OCI-M2 (cell line): Measurements from ENCODE around the gene KCNJ6.
"Not testable (repeated sequence)": the region's sequence is repeated elsewhere in the genome, so short reads cannot be mapped to it uniquely, and the experiment has no call there.

Experiments
- DNase-seq: peaks from one replicate; lab custom pipeline; 2025; ENCODE audit not compliant: unreplicated experiment; lab: John Stamatoyannopoulos, UW

The KCNJ6 gene

GRCh38 chr21:37746849-37747248 is 169.4 kb downstream of the KCNJ6 start:
- no peak for DNase-seq

GRCh38 chr21:37744551-37744950 is 171.7 kb downstream of the KCNJ6 start:
- DNase-seq, result no peak

DNA sequence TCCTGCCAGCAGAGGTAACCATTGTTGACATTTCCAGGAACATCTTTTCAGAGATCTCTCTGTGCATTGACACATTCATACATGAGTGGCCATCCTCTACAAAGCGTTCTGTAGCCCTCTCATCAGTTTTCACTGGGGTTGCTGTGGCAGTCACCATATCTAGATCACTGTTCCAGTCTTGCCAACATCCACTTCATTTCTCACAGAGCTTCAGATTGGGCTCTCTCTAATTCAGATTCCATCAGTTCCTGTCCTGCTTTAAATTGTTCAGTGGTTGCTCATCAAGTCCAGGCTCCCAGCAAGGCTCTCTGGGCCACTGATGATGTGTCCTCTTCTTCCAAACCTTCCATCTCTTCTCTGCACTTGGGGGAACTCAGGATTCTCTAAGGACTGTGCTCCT is 173.7 kb downstream of the KCNJ6 start:
- no peak for DNase-seq

DNA sequence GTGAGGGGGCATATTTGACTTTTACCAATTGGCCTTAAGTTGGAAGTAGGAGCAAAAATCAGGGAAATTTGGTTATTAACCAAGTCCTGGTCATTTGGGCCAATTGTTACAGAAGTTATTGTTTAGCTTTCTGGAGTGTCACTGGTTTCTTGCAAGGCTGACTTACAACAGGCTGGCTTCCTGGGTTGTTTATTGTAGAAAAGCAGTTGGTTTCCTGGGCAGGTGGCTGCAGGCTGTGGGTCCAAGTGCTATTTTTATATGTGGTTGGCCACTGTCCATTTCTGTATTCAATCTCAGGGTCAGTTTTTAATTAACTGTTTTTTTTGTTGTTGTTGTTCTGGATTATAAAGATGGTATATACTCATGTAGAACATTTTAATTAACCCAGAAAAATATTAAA is 174.1 kb downstream of the KCNJ6 start:
- no peak for DNase-seq

- DNase-seq, result no peak
Measured at GRCh38 chr21:37737996-37738395, 178.3 kb downstream of the KCNJ6 start.

GRCh38 chr21:37737507-37737906 is 178.8 kb downstream of the KCNJ6 start:
- no peak for DNase-seq

GRCh38 chr21:37734846-37735245 is 181.4 kb downstream of the KCNJ6 start:
- DNase-seq, result no peak

GRCh38 chr21:37732927-37733326 is 183.3 kb downstream of the KCNJ6 start:
- DNase-seq, result no peak

GRCh38 chr21:37724201-37724600 is 192.1 kb downstream of the KCNJ6 start:
- no peak for DNase-seq

DNA sequence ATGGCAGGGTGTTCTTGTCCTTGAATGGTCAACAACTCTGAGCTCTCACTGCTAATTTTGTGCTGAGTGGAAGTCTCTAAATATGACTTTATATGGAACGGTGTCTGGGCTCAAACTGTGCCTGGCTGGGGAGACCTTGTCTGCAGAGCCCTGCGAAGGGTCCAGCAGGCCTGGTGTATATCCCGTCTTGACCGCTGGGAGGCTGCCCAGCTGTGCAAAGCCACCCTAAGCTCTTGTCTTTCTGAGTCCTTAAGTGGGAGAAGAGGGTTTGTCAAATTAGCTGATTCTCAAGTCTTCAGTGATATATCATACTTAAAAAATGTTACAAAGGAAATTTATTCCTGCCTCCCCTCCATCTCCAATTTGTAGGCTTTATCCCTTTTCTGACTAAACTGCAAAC is 198.7 kb downstream of the KCNJ6 start:
- DNase-seq, result no peak

GRCh38 chr21:37712569-37712934 is 203.7 kb downstream of the KCNJ6 start:
- DNase-seq, result not testable (repeated sequence)

DNA sequence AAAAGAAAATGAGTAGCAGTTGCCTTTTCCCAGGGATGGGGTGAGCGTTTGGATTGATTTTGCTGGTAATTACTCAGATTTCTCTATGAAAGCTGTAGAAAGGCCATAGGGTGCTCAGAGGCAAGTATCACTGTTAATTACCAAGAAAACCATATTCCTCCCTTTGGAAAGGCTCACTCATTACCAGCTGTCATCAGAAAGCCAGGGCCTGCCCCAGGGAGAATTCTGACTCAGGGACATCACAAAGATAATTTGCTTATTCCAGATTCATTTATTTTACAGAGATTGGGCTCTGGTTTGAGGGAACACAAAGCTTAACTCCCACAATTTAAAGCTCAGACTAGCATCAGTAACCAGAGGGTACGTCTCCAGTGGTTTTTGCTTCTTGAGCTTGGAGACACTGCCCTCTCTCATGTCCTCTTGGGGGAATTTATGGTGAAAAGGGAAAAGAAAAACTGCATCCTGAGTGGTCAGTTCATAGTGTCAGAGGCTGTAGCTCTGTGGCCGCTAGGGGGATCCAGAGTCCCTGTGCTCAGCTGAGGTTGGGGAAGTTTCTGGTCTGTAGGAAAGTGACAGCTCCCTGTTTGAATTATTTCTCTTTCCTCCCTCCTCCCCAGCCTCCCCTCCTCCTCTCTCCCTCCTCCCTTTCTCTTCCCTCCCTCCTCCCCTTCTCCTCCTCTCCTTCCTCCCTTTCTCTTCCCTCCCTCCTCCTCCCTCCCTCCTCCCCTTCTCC is 204.3 kb downstream of the KCNJ6 start:
- no peak for DNase-seq

DNA sequence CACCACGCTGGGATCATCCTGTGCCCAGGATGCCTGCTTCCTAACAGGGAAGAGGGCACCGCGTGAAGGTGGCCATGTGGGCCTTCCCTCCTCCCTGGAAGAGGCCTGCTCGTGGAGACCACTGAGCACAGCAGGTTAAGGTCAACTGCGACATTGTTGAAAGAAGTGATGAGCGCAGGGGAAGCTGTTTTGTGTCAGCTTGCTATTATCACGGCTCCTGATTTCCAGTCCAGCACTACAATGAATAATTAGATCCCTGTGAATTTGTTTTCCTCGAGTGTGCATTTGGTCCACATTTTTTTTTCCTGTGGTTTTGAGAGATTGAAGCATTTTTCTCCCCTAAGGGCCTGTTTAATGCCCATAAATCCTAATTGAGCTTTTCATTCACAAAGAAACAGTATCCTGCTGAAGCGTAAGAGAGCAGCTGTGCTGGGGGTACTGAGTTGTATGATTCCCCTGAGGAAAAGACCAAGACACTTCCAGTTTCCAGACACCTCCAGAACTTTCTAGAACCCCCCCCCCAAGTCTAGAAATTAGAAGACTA is 204.9 kb downstream of the KCNJ6 start:
- no peak for DNase-seq

GRCh38 chr21:37710546-37711285 is 205.5 kb downstream of the KCNJ6 start:
- DNase-seq, result no peak

- DNase-seq, result no peak
Measured at GRCh38 chr21:37704751-37705150, 211.5 kb downstream of the KCNJ6 start.

DNA sequence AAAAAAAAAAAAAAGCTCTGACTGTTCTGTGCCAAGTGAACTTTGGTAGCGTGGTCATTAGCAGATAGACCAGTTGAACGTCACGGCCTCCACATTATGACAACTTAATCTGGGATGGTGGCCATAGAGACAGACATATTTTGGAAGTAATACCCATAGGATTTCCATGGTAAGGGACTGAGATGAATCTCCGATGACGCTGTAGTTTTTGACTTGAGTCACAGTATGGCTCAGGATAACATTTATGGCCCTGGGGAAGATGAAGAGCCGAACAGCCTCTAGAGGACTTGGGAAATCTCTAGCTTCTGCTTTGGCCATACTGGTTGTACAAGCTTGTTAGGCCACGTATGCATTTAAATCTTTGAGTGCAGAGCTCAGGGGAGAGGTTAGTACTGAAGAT is 214.0 kb downstream of the KCNJ6 start:
- DNase-seq, result no peak

DNA sequence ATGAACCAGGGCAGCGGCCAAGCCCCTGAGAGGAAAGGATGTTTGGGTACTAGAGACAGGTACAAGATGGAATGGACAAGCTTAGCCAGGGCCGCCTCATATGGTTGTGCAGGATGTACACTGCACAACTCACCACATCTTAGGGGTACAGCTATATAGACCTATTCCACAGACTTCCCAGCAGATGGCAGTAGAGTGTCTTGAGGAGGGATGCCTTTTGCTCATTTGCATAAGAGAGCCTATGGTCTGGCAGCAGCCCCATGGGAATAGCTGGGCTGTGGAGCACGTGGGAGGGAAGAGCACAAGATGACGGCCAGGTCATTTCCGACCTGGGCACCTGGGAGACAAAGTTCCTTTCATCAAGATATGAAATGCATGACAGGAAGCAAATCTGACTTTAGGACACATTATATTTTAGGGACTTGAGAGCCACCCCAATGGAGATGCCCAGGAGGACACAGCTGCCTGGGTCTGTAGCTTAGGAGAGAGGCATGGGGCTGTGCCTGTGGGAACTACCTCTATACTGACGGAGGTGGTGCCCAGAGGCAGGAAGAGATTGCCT is 215.5 kb downstream of the KCNJ6 start:
- no peak for DNase-seq

DNA sequence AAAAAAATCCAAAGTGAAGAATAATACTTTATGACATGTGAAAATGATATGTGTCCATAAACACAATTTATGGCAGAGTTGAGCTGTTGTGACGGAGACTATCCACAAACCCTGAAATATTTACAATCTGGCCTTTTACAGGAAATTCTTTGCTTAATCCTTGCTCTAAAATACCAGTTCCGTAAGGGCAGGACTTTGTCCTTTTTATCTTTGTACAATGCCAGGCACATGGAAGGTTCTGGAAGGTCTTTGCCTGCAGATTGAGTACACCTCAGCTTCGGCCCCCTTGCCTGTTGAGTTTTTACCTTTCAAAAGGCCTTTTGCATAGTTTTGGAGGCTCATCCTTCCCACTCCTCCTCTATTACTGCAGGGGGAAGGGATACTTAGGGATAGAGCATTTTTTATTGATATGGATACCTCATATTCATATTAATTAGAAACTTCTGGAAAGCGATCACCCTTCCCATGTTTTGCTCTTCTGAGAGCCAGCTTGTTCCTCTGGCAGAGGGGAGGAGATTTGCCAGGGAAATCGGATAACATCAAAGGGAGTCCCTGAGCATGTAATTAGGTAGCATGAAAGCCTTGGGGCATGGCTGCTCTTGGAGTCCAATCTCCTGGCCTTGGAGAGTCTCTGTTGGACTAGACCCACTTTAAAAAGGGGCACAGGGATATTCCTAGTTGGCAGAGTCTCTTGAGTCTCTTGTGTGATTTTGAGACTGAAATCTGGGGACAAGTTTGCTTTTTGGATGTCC is 217.1 kb downstream of the KCNJ6 start:
- DNase-seq, result no peak

- no peak for DNase-seq
Measured at GRCh38 chr21:37696936-37697335, 219.3 kb downstream of the KCNJ6 start.

GRCh38 chr21:37695111-37695510 is 221.1 kb downstream of the KCNJ6 start:
- DNase-seq, result no peak

GRCh38 chr21:37688952-37689659 is 227.2 kb downstream of the KCNJ6 start:
- no peak for DNase-seq
